ENCODE measurements around the gene SMIM44.

DNA sequence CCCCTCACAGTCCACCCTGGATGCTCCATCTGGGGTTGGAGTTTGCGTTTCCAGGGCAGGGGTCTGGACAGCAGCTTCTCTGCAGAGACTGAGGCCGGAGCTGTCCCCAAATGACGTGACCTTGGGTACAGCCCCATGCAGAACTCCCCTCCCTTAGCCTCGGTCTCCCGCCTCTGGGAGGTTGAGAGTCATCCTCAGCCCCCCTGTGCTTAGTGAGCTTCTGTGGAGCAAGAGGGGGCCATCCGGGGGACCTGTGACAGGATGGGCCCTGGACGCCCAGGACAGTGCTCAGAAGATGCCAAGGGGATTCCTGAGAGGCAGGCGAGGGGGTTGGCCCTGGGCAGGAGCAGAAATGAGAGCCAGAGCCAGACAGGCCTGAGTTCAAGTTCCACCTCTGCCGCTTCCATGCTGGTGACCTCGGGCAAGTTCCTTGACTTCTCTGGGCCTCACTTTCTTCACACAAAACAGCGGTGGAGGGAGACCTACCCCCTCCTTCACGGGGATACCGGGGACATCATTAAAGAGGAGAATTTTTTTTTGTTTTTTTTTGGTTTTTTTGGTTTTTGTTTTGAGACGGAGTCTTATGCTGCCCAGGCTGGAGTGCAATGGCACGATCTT is 23.2 kb downstream of the SMIM44 start:
- TF ChIP-seq CTCF (IDR thresholded peaks at IDR 0.05; ENCODE audit: low read length): no peak
- TF ChIP-seq EZH2 (IDR thresholded peaks at IDR 0.05; ENCODE audit: borderline replicate concordance, low read length): no peak

All from OCI-LY1 (cell line).